SK-N-MC (cell line): ENCODE results near the gene PRKG1.

Experiments
- DNase-seq: peaks from one replicate; pipeline ENCODE4 v3.0.0-alpha.2; 2011; ENCODE audit warnings: low read depth, low spot score
- H3K27ac ChIP-seq: fragments of 200-600 bp; sonication (generic); 2 replicates; pipeline ENCODE4 v1.5.1; 2016; ENCODE audit warnings: mixed run types
- H3K36me3 ChIP-seq: fragments of 200-600 bp; sonication (generic); 2 replicates; pipeline ENCODE4 v1.6.1; 2017; ENCODE audit warnings: antibody characterized with exemption, low read length, mixed read lengths; ENCODE audit not compliant: insufficient read depth
- H3K4me3 ChIP-seq: fragments of 200-600 bp; sonication (generic); 2 replicates; pipeline ENCODE4 v1.5.1; 2016
- H3K9ac ChIP-seq: fragments of 200-600 bp; sonication (generic); 2 replicates; pipeline ENCODE4 v1.8.0; 2017; ENCODE audit warnings: mixed run types, mixed read lengths; ENCODE audit not compliant: insufficient read length
- H3K9me3 ChIP-seq: fragments of 200-600 bp; sonication (generic); 2 replicates; pipeline ENCODE4 v1.6.1; 2017; ENCODE audit warnings: low read depth, mild to moderate bottlenecking, antibody characterized with exemption, low read length, moderate library complexity, mixed read lengths
- EZH2 ChIP-seq: fragments of 200-600 bp; sonication (generic); IDR thresholded peaks from one replicate; pipeline ENCODE4 v1.6.1; 2017; ENCODE audit warnings: antibody characterized with exemption
- FOXP2 ChIP-seq: optimal IDR thresholded peaks from 2 replicates; pipeline ENCODE3; 2011; ENCODE audit warnings: mild to moderate bottlenecking, moderate library complexity; ENCODE audit not compliant: insufficient read depth; ENCODE audit errors: extremely low read length, control extremely low read depth
- POLR2AphosphoS5 ChIP-seq: IDR thresholded peaks from 2 replicates; pipeline ENCODE4 v1.6.1; 2012; ENCODE audit warnings: mild to moderate bottlenecking, low read depth, low read length, borderline replicate concordance

Gene PRKG1

DNA sequence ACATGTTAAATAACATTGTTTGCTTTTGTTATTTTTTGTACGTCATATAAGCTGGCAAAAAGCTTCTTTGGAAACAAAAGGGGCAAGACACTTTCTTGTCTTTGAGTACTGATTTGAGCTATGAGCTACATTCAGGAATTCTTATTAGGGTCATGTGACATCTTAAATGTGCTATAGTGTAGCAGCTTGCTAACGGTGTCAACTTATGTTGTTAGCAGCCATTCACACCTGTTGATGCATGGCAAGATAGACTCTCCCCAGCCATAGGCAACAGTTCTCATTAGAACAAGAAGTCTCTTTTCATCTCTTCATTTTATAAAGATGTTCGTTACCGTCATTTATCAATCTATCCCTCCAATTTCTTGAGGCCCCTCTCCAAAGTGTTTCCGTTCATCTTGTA lies 411.4 kb downstream of the PRKG1 start:
- H3K27ac ChIP-seq, result no peak overlapping the region
- no peak overlapping the region for H3K9ac ChIP-seq
- H3K4me3 ChIP-seq, result no peak overlapping the region
- H3K36me3 ChIP-seq, result no peaks in the 10 kb centered on the region
- TF ChIP-seq POLR2AphosphoS5, result no peak
- TF ChIP-seq FOXP2, result no peak
- TF ChIP-seq EZH2, result no peak
- H3K9me3 ChIP-seq, result no peaks in the 10 kb centered on the region
- DNase-seq, result no peak

DNA sequence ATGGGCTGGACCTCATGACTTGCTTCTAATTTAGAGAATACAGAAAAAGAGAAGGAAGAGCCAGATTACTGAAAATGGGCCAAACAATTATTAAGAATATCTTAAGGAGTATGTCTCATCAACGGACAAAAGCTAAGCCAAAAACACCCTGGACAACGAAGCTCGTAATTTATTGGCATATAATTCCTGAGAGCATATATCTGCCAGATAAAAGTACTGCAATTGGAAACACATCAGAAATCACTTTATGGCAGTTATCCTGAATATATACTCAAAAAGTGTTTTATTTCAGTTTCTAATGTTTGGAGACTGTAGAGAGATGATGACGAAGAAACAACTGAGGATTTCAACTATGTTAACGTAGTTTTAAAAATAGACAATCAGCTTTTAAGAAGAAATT lies 413.3 kb downstream of the PRKG1 start:
- TF ChIP-seq POLR2AphosphoS5 (no peak), FOXP2 (no peak), EZH2 (no peak)
- no peaks in the 10 kb centered on the region for H3K9me3 ChIP-seq
- no peak overlapping the region for H3K27ac ChIP-seq
- no peaks in the 10 kb centered on the region for H3K36me3 ChIP-seq
- H3K9ac ChIP-seq, result no peak overlapping the region
- no peak overlapping the region for H3K4me3 ChIP-seq
- DNase-seq, result no peak

DNA sequence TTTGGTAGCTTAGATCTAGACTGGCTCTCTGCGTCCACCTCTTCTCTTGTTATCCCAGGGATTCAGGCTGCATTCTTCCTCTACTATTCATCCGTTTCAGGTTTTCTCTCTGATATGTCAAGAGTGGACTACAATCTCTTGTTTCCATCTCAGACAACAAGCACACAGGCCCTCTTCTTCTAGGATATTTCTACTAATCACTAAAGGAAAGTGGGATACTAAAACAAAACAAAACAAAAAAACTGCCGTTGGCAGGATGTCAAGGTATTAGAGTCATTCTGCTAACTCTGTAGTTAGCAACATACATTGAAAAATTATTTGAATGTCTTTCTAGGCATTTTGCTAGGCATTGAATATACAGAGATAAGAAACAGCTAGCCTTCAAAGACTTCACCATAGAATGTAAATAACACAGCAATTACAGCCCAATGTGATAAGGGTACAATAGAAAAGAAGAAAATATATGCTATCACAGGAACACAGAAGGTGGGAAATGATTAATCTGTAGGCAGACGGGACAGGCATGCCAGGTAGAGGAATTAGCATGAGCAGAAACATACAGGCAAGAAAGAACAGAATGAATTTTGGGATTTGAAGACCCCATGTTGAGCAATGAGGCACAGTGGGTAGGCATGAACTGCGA lies 414.6 kb downstream of the PRKG1 start:
- no peak overlapping the region for H3K27ac ChIP-seq
- no peak for TF ChIP-seq EZH2
- no peak for TF ChIP-seq POLR2AphosphoS5
- TF ChIP-seq FOXP2, result no peak
- no peak overlapping the region for H3K4me3 ChIP-seq
- no peaks in the 10 kb centered on the region for H3K36me3 ChIP-seq
- H3K9ac ChIP-seq, result no peak overlapping the region
- DNase-seq, result no peak
- H3K9me3 ChIP-seq, result no peaks in the 10 kb centered on the region

DNA sequence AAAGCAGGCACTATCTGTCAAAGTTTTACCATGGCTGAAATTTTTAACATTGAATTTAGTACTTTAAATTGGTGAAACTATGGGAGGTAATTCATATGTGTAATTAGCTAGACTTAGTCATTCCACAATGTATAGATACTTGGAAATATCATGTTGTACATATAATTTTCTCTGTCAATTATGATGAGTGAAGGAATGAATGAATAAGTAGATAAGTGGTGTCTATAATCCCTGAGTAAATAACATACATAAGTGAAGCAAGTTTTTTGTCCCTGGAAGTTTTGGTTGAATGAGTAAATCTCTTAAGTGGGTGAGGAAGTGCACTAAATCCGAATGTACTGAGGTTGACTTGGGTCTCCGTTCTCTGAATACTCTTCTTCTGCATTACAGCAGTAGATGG lies 424.1 kb downstream of the PRKG1 start:
- Histone ChIP-seq H3K27ac (no peak overlapping the region), H3K9me3 (no peaks in the 10 kb centered on the region), H3K9ac (no peak overlapping the region), H3K36me3 (no peaks in the 10 kb centered on the region), H3K4me3 (no peak overlapping the region)
- TF ChIP-seq POLR2AphosphoS5 (no peak), FOXP2 (no peak), EZH2 (no peak)
- DNase-seq, result no peak

DNA sequence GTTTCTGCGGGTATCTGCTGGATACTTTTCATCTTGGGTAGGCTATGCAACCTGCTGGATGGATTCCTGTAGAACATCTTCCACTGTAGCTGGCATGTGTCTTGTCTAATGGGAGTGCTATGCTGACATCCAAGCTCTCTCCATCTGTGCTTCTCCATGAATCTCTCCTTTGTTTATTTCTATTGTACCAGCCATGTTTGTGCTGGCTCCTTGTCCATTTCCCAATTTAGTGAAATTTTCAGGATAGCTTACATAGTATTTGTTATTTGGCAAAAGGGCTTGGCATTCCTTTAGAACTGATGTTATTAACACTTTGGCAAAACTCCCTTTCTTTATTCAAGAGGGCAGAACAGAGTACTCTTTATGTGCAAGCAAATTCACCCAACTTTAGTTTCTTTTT lies 427.1 kb downstream of the PRKG1 start:
- Histone ChIP-seq H3K27ac (no peak overlapping the region), H3K36me3 (no peaks in the 10 kb centered on the region), H3K9ac (no peak overlapping the region), H3K9me3 (no peaks in the 10 kb centered on the region), H3K4me3 (no peak overlapping the region)
- TF ChIP-seq FOXP2, result no peak
- TF ChIP-seq EZH2, result no peak
- no peak for TF ChIP-seq POLR2AphosphoS5
- no peak for DNase-seq

DNA sequence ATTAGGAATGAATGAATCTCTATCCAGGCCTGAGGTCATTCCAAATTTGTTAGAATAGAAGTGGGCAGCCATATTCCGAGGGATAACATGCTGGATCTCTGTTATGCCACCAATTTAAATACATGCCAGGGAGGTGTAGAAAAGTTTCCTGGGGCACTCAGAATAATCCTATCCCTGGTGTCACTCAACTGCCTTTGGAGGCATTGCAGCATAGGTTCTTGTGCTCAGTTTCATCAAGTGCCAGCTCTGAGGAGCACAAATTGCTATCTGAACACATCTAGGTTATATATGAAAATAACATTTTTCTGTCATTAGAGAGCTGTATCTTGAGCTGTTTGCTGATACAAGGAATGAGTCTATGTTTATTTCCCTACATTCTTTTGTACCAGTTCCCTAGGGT lies 427.8 kb downstream of the PRKG1 start:
- no peaks in the 10 kb centered on the region for H3K36me3 ChIP-seq
- H3K9ac ChIP-seq, result no peak overlapping the region
- H3K27ac ChIP-seq, result no peak overlapping the region
- no peak for TF ChIP-seq EZH2
- no peak for TF ChIP-seq POLR2AphosphoS5
- no peak for TF ChIP-seq FOXP2
- H3K9me3 ChIP-seq, result no peaks in the 10 kb centered on the region
- no peak for DNase-seq
- H3K4me3 ChIP-seq, result no peak overlapping the region

DNA sequence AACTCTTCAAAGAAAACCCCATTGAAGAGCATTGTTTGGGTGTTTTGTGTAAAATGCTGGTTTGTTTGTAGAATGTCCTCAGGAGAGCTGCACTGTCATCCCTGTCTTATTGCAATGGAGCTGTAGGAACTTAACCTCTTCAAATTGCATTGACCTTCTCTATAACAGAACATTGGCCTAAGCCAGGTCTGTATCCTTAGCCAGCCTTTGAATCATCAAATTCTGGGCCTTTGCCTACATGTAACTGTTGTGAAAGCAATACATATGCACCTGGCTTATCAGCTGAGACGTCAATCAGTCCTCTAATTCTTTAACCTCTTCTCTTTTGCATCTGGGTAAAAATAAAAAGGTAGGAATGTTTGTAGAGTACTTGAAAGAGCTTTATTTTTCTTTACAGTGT lies 429.1 kb downstream of the PRKG1 start:
- H3K27ac ChIP-seq, result no peak overlapping the region
- no peaks in the 10 kb centered on the region for H3K36me3 ChIP-seq
- no peak overlapping the region for H3K4me3 ChIP-seq
- H3K9ac ChIP-seq, result no peak overlapping the region
- DNase-seq, result no peak
- no peaks in the 10 kb centered on the region for H3K9me3 ChIP-seq
- no peak for TF ChIP-seq POLR2AphosphoS5
- no peak for TF ChIP-seq EZH2
- no peak for TF ChIP-seq FOXP2

DNA sequence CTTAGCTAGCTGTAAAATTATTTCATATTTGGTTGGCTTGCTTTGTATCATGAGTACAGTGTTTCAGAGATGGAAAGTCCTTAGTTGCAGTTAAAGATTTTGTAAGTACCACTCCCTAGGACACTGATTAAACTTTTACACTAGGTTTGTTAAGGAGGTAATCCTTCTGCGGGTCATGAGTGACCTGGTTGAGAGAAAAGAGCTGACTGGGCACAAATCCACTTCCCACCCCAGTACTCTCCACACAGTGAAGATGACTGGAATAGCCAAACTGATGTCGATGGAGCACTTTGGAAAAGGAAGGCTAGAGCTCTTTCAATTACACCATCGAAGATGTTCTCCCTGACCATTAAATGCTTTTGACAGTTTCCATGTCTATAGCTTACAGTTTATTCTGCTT lies 433.2 kb downstream of the PRKG1 start:
- no peak overlapping the region for H3K27ac ChIP-seq
- DNase-seq, result no peak
- H3K9me3 ChIP-seq, result no peaks in the 10 kb centered on the region
- no peak overlapping the region for H3K9ac ChIP-seq
- TF ChIP-seq POLR2AphosphoS5 (no peak), FOXP2 (no peak), EZH2 (no peak)
- H3K4me3 ChIP-seq, result no peak overlapping the region
- no peaks in the 10 kb centered on the region for H3K36me3 ChIP-seq

DNA sequence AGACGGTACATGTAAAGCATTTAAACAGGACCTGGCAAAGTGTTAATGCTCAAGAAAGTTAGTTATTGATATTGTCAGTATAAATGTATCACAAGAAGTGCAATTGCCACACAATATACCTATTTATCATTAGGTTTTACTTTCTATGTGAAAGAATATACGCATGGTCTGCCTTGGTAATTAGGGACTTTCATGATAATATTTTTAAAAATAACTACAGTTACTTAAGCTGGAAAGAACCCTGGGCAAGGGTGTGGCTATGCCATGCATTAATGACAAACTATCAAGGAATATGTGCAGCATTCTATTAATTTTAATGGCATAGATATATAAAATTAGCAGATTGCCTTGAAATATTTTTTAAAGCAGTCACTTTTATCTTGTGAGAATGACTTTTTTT lies 433.9 kb downstream of the PRKG1 start:
- DNase-seq, result no peak
- Histone ChIP-seq H3K9me3 (no peaks in the 10 kb centered on the region), H3K27ac (no peak overlapping the region), H3K36me3 (no peaks in the 10 kb centered on the region), H3K9ac (no peak overlapping the region), H3K4me3 (no peak overlapping the region)
- no peak for TF ChIP-seq FOXP2
- TF ChIP-seq EZH2, result no peak
- TF ChIP-seq POLR2AphosphoS5, result no peak
